ENCODE measurements around the gene SERTAD3. TPM values are rescaled to one million over a fixed set of nuclear protein-coding genes. Genes with fewer than 3 reads are reported as not detected.

SERTAD3 gene
- total and polyA plus RNA-seq, 10 of the 15 experiments (the other 5 are each of a cell fraction or from before 2014, with no cell fraction given): 4.2 to 22.4 (median 13.7) TPM

GRCh38 chr19:40443131-40443999, 770 bp downstream of the SERTAD3 start (continued):
- TF ChIP-seq E2F4 (IDR thresholded peaks at IDR 0.05; ENCODE audit: low read depth, low read length) (no peak), RAD51 (IDR thresholded peaks at IDR 0.05) (no peak), YBX1 (IDR thresholded peaks at IDR 0.05) (no peak), TBL1XR1 (IDR thresholded peaks at IDR 0.05; ENCODE audit: low read depth, low read length) (peak; percentile 47), ZNF24 (IDR thresholded peaks at IDR 0.05) (no peak), BCL3 (IDR thresholded peaks at IDR 0.05; ENCODE audit: borderline replicate concordance, insufficient read depth, low read depth, low read length, poor library complexity, severe bottlenecking) (no peak), BCLAF1 (IDR thresholded peaks at IDR 0.05) (no peak), SREBF2 (IDR thresholded peaks at IDR 0.05; ENCODE audit: low read length) (no peak), LARP7 (IDR thresholded peaks at IDR 0.05) (0 out of 2 replicates have a peak, but pooled peaks have one; percentile 37), IRF5 (IDR thresholded peaks at IDR 0.05; ENCODE audit: borderline replicate concordance) (no peak), ZBED1 (IDR thresholded peaks at IDR 0.05; ENCODE audit: borderline replicate concordance) (no peak), CEBPZ (IDR thresholded peaks at IDR 0.05; ENCODE audit: low read depth, low read length) (no peak), RFX5 (IDR thresholded peaks at IDR 0.05; ENCODE audit: low read depth, low read length) (no peak), TCF3 (IDR thresholded peaks at IDR 0.05; ENCODE audit: borderline replicate concordance, insufficient read depth, low read depth, low read length) (peak; percentile 93), JUNB (IDR thresholded peaks at IDR 0.05) (no peak), PKNOX1 (IDR thresholded peaks at IDR 0.05) (peak; percentile 81)

Measured in GM12878 (cell line).